Measurements from ENCODE around the gene SRD5A2. TPM values are rescaled to one million over a fixed set of nuclear protein-coding genes. Genes with fewer than 3 reads are reported as not detected.

The SRD5A2 gene
- total RNA-seq, 1 donor from 2014 or later, result not detected

DNA sequence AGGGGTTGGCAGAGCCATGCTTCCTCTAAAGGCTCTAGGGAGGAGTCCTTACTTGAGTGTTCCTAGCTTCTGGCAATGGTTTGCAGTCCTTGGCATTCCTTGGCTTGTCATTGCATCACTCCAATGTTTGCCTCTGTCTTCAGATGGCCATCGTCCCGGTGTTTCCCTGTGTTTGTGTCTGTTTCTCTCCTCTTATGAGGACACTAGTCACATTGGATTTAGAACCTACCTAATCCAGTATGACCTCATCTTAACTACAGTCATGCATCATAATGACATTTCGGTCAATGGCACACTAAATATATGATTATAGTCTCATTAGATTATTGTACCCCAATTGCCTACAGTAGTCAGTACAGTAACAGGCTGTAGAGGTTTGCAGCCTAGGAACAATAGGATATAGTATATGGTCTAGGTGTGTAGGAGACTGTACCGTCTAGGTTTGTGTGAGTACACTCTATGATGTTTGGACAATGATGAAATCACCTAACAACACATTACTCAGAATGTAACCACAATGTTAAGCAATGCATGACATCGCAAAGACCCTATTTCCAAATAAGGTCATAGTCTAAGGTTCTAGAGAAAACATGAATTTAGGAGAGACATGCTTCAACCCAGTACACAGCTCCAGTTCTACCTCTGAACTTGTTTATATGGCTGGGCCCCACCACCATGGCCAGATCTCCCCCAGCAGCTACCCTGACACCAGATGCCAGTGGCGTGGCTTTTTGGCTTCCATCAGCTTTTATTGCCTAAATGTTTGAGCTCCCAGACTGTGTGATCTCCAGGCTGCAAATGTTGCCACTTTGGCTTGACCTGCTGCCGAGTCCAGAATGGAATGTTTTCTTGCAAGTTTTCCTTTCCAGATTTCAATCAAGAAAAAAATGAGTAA, 22.1 kb downstream of the SRD5A2 start:
- DNase-seq (ENCODE audit: low read depth), result peak; percentile 66
- TF ChIP-seq, protein P1, sequence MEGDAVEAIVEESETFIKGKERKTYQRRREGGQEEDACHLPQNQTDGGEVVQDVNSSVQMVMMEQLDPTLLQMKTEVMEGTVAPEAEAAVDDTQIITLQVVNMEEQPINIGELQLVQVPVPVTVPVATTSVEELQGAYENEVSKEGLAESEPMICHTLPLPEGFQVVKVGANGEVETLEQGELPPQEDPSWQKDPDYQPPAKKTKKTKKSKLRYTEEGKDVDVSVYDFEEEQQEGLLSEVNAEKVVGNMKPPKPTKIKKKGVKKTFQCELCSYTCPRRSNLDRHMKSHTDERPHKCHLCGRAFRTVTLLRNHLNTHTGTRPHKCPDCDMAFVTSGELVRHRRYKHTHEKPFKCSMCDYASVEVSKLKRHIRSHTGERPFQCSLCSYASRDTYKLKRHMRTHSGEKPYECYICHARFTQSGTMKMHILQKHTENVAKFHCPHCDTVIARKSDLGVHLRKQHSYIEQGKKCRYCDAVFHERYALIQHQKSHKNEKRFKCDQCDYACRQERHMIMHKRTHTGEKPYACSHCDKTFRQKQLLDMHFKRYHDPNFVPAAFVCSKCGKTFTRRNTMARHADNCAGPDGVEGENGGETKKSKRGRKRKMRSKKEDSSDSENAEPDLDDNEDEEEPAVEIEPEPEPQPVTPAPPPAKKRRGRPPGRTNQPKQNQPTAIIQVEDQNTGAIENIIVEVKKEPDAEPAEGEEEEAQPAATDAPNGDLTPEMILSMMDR (conservative IDR thresholded peaks at IDR 0.05; ENCODE audit: low read depth, low read length), result no peak
- no peak overlapping the region for H3K4me3 ChIP-seq (ENCODE audit: low read depth, low read length)

DNA sequence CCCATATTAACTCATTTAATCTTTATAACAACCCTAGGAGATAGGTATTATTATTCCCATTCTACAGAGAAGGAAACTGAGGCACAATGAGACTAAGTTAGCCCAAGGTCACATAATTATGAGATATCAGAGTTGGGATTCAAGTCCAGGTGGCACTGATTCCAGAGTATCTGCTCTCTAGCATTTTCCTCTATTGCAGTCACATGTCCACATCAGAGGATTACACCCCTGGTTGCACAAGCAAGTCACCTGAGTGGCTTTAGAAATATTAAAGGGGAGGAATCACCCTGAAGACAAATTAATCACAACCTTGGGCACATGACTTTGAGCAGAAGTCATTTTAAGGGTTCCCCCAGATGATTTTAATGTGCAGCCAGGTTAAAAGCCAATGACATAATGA, 23.8 kb downstream of the SRD5A2 start:
- no peak overlapping the region for H3K4me3 ChIP-seq (ENCODE audit: low read depth, low read length)
- TF ChIP-seq, protein P1 (conservative IDR thresholded peaks at IDR 0.05; ENCODE audit: low read depth, low read length), result no peak
- DNase-seq (ENCODE audit: low read depth), result no peak

DNA sequence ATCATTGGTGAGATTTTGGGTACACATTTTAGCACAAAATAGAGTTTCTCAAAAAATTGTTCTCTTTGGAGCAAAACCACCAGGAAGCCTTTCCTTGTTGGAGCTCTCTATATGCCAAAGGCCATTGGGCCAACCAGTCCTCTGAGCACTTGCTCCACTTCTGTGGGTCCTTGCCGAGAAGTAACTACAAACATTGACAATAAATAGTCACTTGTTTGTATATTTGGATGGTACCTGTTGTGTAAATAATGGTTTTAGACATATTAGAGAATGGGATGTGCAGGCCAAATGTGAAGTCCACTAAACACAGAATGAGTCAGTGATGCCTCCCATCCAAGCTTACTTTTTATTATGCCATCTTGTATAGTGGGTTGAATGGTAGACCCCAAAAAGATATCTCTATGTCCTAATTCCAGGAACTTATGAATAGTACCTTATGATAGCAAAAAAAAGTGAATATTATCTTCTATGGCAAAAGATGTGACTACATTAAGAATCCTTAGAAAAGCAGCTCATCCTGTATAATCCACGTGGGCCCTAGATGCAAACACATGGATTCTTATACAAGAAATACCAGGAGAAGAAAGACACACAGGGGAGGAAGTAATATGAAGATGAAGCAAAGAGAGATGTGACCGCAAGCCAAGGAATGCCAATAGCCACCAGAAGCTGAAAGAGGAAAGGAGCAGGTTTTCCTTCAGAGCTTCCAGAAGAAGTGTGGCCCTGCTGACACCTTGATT, 24.6 kb downstream of the SRD5A2 start:
- no peak for DNase-seq (ENCODE audit: low read depth)
- TF ChIP-seq, protein P1 (conservative IDR thresholded peaks at IDR 0.05; ENCODE audit: low read depth, low read length), result no peak
- H3K4me3 ChIP-seq (ENCODE audit: low read depth, low read length), result no peak overlapping the region

DNA sequence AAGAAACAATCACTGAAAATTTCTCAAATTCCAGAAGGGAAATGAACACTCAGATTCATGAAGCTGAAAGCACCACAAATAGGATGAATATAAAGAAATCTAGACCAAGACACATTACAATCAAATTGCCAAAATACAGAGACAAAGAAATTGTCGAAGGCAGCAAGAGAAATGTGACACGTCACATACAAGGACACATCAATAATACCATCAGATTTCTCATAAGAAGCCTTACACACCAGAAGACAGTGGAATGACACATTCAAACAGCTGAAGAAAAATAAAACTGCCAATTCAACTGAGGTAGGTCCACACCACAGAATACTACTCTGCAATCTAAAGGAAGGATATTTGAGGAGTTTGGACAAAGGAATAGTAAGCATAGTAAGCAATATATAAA, 27.4 kb downstream of the SRD5A2 start:
- no peak overlapping the region for H3K4me3 ChIP-seq (ENCODE audit: low read depth, low read length)
- DNase-seq (ENCODE audit: low read depth), result no peak
- TF ChIP-seq, protein P1 (conservative IDR thresholded peaks at IDR 0.05; ENCODE audit: low read depth, low read length), result no peak

DNA sequence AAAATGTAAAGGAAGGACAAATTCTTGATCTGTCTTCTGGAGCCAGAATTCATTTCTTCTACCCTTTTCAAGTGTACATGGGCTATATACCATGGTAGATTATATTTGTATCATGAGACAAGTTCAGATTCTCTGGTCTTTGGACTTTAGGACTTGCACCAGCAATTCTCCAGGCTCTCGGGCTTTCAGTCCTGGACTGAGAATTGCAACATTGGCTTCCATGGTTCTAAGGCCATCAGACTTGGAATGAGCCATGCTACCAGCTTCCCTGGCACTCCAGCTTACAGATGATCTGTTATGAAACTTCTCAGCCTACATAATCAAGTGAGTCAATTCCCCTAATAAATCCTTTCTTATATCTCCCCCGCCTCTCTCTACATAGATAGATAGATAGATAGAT, 33.3 kb downstream of the SRD5A2 start:
- no peak overlapping the region for H3K4me3 ChIP-seq (ENCODE audit: low read depth, low read length)
- DNase-seq (ENCODE audit: low read depth), result no peak
- TF ChIP-seq, protein P1 (conservative IDR thresholded peaks at IDR 0.05; ENCODE audit: low read depth, low read length), result no peak

DNA sequence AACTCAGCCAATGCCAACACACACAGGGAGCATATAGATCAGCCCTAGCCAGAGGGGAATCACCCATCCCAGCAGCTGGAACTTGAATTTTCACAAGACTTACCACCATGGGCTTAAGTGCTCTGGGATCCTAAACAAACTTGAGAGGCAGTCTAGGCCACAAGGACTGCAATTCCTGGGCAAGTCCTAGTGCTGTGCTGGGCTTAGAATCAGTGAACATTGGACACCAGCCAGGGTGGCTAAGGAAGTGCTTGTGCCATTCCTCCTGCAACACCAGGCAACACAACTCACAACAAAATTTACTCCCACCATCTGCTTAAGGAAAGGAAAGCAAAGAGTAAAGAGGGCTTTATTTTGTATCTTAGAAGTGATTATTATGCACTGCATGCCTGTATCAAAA, 38.9 kb downstream of the SRD5A2 start:
- H3K4me3 ChIP-seq (ENCODE audit: low read depth, low read length), result no peak overlapping the region
- TF ChIP-seq, protein P1 (conservative IDR thresholded peaks at IDR 0.05; ENCODE audit: low read depth, low read length), result no peak
- DNase-seq (ENCODE audit: low read depth), result no peak

All from epithelial cell of proximal tubule (primary cell).